Natural killer cell (primary cell): ENCODE data around the gene NR2F6. TPM values are rescaled to one million over a fixed set of nuclear protein-coding genes. Genes with fewer than 3 reads are reported as not detected.

Experiments used
- ATAC-seq, 3 donors: fragments of 150-1000 bp in 2 of 3; fragments of 200-7000 bp in 1 of 3; cut with Tn5 transposase; 1 replicate in 1 of 3; 2 replicates in 2 of 3; pipeline ENCODE4 v1.10.0; 2021; ENCODE audit warnings: mild to moderate bottlenecking in 2 of 3, moderate library complexity in 2 of 3
- DNase-seq, 2 donors: peaks; one replicate each; pipeline versions ENCODE4 v3.0.0 to v3.0.0-alpha.2; 2013 to 2021; ENCODE audit warnings: mixed read lengths in 1 of 2
- H3K27ac ChIP-seq: one replicate; pipeline ENCODE4 v1.5.1; 2013; ENCODE audit warnings: mild to moderate bottlenecking, low read length
- H3K27me3 ChIP-seq: one replicate; pipeline ENCODE4 v1.6.1; 2013; ENCODE audit warnings: low read length; ENCODE audit not compliant: control insufficient read depth, insufficient read depth
- H3K36me3 ChIP-seq: one replicate; pipeline ENCODE4 v1.6.1; 2013; ENCODE audit warnings: low read length; ENCODE audit not compliant: control insufficient read depth, insufficient read depth
- H3K4me1 ChIP-seq: one replicate; pipeline ENCODE4 v1.6.1; 2013; ENCODE audit warnings: low read length; ENCODE audit not compliant: control insufficient read depth, insufficient read depth
- H3K4me3 ChIP-seq: one replicate; pipeline ENCODE4 v1.5.1; 2013; ENCODE audit warnings: low read length
- H3K9me3 ChIP-seq: one replicate; pipeline ENCODE4 v1.6.1; 2013; ENCODE audit warnings: low read length; ENCODE audit not compliant: control insufficient read depth, insufficient read depth
- H3K27ac Mint-ChIP-seq, 2 donors: one replicate each; pipeline ENCODE4 v1.8.0; 2022; ENCODE audit warnings: mild to moderate bottlenecking in 2 of 2, mixed read lengths in 2 of 2, moderate library complexity in 1 of 2
- H3K27me3 Mint-ChIP-seq, 2 donors: one replicate each; pipeline ENCODE4 v1.8.0; 2022; ENCODE audit warnings: low read depth in 2 of 2, mixed read lengths in 2 of 2
- H3K36me3 Mint-ChIP-seq: one replicate; pipeline ENCODE4 v1.8.0; 2022; ENCODE audit warnings: mixed read lengths
- H3K4me1 Mint-ChIP-seq, 2 donors: one replicate each; pipeline ENCODE4 v1.8.0; 2022; ENCODE audit warnings: mixed read lengths in 2 of 2
- H3K4me3 Mint-ChIP-seq: one replicate; pipeline ENCODE4 v1.8.0; 2022; ENCODE audit warnings: mild to moderate bottlenecking, moderate library complexity, mixed read lengths
- H3K9me3 Mint-ChIP-seq, 2 donors: one replicate each; pipeline ENCODE4 v1.8.0; 2022; ENCODE audit warnings: mixed read lengths in 2 of 2
- CTCF ChIP-seq: fragments of 200-600 bp; IDR thresholded peaks from one replicate; pipeline ENCODE4 v1.8.0; 2022; ENCODE audit warnings: antibody characterized with exemption
- WGBS: methylation state at CpG from one replicate; pipeline ENCODE4 v1.1.7; 2013; ENCODE audit warnings: missing lambda C conversion rate; ENCODE audit not compliant: insufficient coverage; 5-methylcytosine and 5-hydroxymethylcytosine counted together
- intact Hi-C: fragments of 100-400 bp; cut with micrococcal nuclease; formaldehyde crosslinking; loops from one replicate; pipeline ENCODE4 v1.14.2; 2022
- total RNA-seq, 4 donors: library from RNA; stranded (reverse); fragments of 120-200 nt in 1 of 4; gene quantifications; one replicate each; pipeline versions ENCODE4 v1.2.3 to v1.2.4, GENCODE V29; 2013 to 2022

The NR2F6 gene
- total RNA-seq, result 1 to 10 TPM; 1.3 to 4.2 (median 1.8) TPM
- total RNA-seq (2013), result 1.7 TPM

- Mint-ChIP-seq H3K9me3 (no peaks in the 10 kb centered on the region), H3K4me1 (peaks cover 0 to 21% of the 10 kb centered on the region in 2 donors), H3K27ac (peak within 1 kb of the TSS in 1 of 2 donors; percentile 83), H3K36me3 (no peaks in the 10 kb centered on the region), H3K27me3 (no peaks in the 10 kb centered on the region), H3K4me3 (peak within 1 kb of the TSS; percentile 89)
- peaks cover 19% of the 10 kb centered on the region for H3K4me1 ChIP-seq
- no peaks in the 10 kb centered on the region for H3K27me3 ChIP-seq
- ATAC-seq, result peak; percentile 15 to 20 (median 19)
- intact Hi-C loops, result no loop called here
- H3K36me3 ChIP-seq, result no peaks in the 10 kb centered on the region
- TF ChIP-seq CTCF, result no peak
- no peaks in the 10 kb centered on the region for H3K9me3 ChIP-seq
- H3K4me3 ChIP-seq, result peak within 1 kb of the TSS; percentile 64
- under 1% methylated on average over 72 of the region's 72 CpGs for WGBS
- H3K27ac ChIP-seq, result peak within 1 kb of the TSS; percentile 49
- DNase-seq, result no peak
Observed at GRCh38 chr19:17245535-17245984, at the start of gene NR2F6. Gene NR2F6 (minus strand): TSS chr19:17245919. CDS start chr19:17245220, 699 bp downstream.

GRCh38 chr19:17294051-17294891 is 48.6 kb upstream of the NR2F6 start:
- ATAC-seq, result no peak
- H3K27me3 ChIP-seq, result no peaks in the 10 kb centered on the region
- H3K27me3 Mint-ChIP-seq, result no peaks in the 10 kb centered on the region
- intact Hi-C loops, result loop anchor here (5.0 kb wide), 1 partner anchor 43 kb away; the partner anchor contains the start of gene GTPBP3
- H3K9me3 Mint-ChIP-seq, result no peaks in the 10 kb centered on the region
- peaks cover 0 to 10% of the 10 kb centered on the region in 2 donors for H3K4me1 Mint-ChIP-seq
- no peak overlapping the region for H3K27ac Mint-ChIP-seq
- no peak overlapping the region for H3K27ac ChIP-seq
- H3K4me1 ChIP-seq, result peaks cover 11% of the 10 kb centered on the region
- DNase-seq, result peak in 1 of 2 donors; percentile 63
- 92% methylated on average over 48 of the region's 48 CpGs for WGBS
- H3K36me3 ChIP-seq, result no peaks in the 10 kb centered on the region
- no peak overlapping the region for H3K4me3 ChIP-seq
- H3K9me3 ChIP-seq, result peaks cover 3% of the 10 kb centered on the region
- TF ChIP-seq CTCF, result no peak
- no peaks in the 10 kb centered on the region for H3K36me3 Mint-ChIP-seq
- H3K4me3 Mint-ChIP-seq, result no peak overlapping the region

GRCh38 chr19:17293605-17294004 is 47.9 kb upstream of the NR2F6 start:
- no peak for TF ChIP-seq CTCF
- Histone ChIP-seq H3K4me3 (no peak overlapping the region), H3K27ac (no peak overlapping the region), H3K9me3 (peaks cover 3% of the 10 kb centered on the region), H3K36me3 (no peaks in the 10 kb centered on the region), H3K4me1 (peaks cover 11% of the 10 kb centered on the region), H3K27me3 (no peaks in the 10 kb centered on the region)
- peaks cover 0 to 10% of the 10 kb centered on the region in 2 donors for H3K4me1 Mint-ChIP-seq
- H3K27ac Mint-ChIP-seq, result no peak overlapping the region
- no peaks in the 10 kb centered on the region for H3K27me3 Mint-ChIP-seq
- no peak for ATAC-seq
- intact Hi-C loops, result loop anchor here (2.0 to 5.0 kb wide), 2 partner anchors 44 to 97 kb away; partner anchors contain the start of gene GTPBP3
- H3K4me3 Mint-ChIP-seq, result no peak overlapping the region
- H3K9me3 Mint-ChIP-seq, result no peaks in the 10 kb centered on the region
- H3K36me3 Mint-ChIP-seq, result no peaks in the 10 kb centered on the region
- WGBS, result 94% methylated on average over 13 of the region's 14 CpGs
- DNase-seq, result no peak
